LNCaP clone FGC (cell line): Measurements from ENCODE around the gene AURKA.

ENCODE experiments used
- DNase-seq: peaks from one replicate; pipeline ENCODE4 v3.0.0-alpha.2; 2011; ENCODE audit warnings: low read depth
- H3K4me3 ChIP-seq: 2 replicates; pipeline ENCODE4 v1.5.1; 2011; ENCODE audit warnings: mild to moderate bottlenecking, low read depth, low read length, control low read depth
- CTCF ChIP-seq: IDR thresholded peaks from 2 replicates; pipeline ENCODE4 v1.5.1; 2012; ENCODE audit warnings: mild to moderate bottlenecking; ENCODE audit not compliant: control insufficient read depth, insufficient read depth; ENCODE audit errors: extremely low read depth

AURKA gene

GRCh38 chr20:56385130-56385529, 6.9 kb downstream of the AURKA start:
- no peak for TF ChIP-seq CTCF
- DNase-seq: no peak
- H3K4me3 ChIP-seq: no peak overlapping the region

DNA sequence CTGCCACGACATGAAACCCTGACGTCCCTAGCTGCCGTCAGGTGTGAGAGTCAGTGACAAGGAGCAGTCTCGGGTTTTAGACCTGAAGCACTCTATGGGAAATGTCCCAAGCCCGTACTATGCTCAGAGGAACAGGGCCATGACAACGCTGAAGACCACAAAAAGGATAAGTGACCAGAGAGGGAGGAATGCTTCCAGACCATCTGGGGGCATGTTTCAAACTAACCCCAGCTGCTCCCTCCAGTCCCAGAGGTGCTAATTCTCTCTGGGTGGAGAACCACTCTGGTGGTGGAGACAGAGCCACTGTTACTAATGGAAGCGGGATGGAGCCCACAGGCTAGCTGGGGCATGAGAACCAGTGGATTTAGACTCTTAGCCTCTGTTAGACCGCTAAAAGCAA, 8.7 kb downstream of the AURKA start:
- H3K4me3 ChIP-seq: no peak overlapping the region
- no peak for TF ChIP-seq CTCF
- DNase-seq: no peak

- no peak for DNase-seq
- TF ChIP-seq CTCF: no peak
- no peak overlapping the region for H3K4me3 ChIP-seq
Measured at GRCh38 chr20:56382696-56383095, 9.3 kb downstream of the AURKA start.

DNA sequence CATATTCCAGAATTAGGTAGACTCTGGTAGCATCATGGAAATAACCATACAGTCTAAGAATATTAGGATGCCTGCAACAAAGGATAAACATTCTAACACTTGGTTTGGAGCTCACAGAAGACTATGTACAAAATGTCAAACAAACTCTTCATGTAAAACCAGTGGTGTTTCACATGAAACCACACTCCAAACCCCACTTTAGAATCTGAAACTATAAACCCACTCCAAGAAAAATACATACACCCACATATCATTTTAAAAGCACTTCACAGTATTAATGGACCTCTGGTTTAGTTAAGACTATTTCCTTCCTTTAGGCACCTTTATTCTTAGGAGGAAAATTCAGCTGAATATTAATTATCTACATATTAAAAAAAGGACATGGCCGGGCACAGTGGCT, 10.5 kb downstream of the AURKA start:
- no peak for TF ChIP-seq CTCF
- no peak overlapping the region for H3K4me3 ChIP-seq
- DNase-seq: no peak

DNA sequence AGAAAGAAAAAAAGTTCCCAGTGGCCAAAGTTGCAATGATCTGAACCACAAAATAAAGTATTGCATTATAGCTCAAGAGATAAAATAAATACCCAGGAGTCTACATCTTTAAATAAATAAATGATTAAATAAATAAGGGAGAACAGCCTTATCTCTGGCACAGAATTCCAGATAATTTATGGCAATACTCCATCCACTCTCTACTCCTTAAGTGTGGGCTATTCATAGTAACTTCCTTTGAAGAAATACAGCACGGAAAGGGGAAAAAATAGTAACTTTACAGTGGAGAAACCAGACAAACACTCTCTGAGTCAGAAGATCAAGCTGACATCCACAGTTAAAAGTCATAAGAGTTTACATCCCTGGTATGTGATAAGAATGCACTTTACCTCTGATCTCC, 11.6 kb downstream of the AURKA start:
- peak; percentile 77 for DNase-seq
- no peak overlapping the region for H3K4me3 ChIP-seq
- no peak for TF ChIP-seq CTCF

GRCh38 chr20:56378386-56378785, 13.6 kb downstream of the AURKA start:
- no peak overlapping the region for H3K4me3 ChIP-seq
- no peak for TF ChIP-seq CTCF
- no peak for DNase-seq

- no peak overlapping the region for H3K4me3 ChIP-seq
- no peak for DNase-seq
- no peak for TF ChIP-seq CTCF
Measured at GRCh38 chr20:56376331-56376730, 15.7 kb downstream of the AURKA start.
